C1 segment of cervical spinal cord (tissue), 14 donors: ENCODE data around the gene RPL35A.
A peak's percentile ranks its signal among the peaks of the same experiment; 100 is the strongest.
"Not testable (repeated sequence)": the region's sequence is repeated elsewhere in the genome, so short reads cannot be mapped to it uniquely, and the experiment has no call there.

ENCODE experiments used
- DNase-seq, 14 donors: peaks; one replicate each; lab custom pipeline; 2025; lab: John Stamatoyannopoulos, UW

The RPL35A gene

DNA sequence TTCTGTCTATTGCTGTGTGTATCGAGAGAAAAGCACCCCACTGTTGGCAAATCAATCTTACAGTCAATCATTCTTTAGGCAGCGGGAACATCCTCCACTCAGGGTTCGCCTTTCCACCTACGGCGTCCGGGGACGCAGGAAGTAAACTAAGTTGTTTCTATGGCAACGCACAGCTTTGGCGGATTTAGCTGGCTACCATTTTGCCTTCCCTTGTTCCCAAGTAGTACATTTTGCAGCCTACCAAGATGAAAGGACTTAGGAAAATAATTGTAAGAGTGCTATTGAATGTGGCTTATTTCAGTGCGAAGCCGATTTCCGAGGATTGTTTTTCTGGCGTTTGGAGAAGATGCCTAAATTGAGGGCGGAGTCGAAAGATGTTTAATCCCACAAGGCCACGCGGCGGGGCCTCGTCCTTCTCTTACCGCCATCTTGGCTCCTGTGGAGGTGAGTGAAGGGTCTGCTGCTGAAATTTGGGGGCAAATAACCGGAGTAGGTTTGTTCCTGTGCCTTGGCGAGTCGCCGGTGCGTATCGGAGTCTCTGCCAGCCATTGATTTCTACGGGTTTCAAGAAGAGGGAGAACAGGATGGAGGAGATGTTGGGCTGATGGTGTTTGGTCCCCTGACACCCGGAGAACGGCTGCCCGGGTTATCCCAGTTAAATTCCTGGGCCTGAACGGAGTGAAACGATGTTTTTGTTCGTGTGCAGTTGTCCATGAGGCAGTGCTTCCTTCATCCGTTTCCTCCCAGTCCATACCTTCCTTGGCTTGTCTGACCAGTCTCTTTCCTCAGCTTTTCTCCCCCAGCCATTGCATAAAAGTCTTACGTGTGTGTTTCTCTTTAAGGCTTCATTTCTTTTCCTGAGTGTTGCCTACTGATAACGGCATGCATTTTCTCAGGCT, at the start of gene RPL35A:
Gene RPL35A, plus strand, starts transcription at position 413 of the 899 bp plus-strand sequence. CDS start 778 bp downstream, outside the sequence.
- DNase-seq: peak in 13 of 14 donors; percentile 38 to 94 (median 85)

- DNase-seq: no peak
These were observed 48.4 kb upstream of the RPL35A start for GRCh38 chr3:197901626-197902025.

DNA sequence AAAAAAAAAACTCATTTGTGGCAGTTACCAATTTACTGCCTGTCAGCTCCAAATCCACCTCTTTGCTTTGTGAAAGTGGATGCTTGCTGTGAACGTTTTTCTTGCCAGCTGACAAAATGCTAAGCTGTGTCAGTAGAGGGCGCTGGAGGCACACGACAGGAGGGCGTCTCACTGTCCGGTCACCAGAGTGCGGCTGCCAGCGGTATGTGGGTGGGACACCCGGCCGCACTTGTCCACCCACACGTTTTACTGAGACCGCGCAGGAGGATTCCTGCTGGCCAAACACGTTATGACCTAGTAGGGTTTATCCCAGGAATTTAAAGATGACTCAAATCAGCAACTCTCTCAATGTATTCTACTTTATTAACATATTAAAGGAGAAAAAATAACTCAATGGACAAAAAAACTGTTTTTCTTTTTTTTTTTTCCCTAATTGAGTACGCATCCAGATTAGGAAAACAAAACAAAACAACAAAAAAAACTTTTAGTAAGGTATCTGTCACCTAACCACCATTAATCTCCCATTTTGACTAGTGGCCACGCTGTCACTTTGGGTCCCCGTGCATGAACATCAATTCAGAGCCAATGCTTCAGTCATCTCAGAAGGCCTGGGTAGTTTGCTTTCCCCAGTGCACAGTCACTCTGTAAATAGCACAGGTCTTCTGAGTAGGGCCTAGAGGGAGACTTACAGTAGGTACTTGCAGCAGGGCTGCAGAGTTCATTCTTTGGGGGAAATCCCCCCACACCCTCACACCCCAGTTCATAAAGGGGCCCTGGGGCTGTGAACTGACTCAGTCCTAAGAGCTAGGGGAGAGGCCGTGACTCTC, 43.8 kb upstream of the RPL35A start:
- peak; percentile 4 to 70 (median 58) for DNase-seq

DNA sequence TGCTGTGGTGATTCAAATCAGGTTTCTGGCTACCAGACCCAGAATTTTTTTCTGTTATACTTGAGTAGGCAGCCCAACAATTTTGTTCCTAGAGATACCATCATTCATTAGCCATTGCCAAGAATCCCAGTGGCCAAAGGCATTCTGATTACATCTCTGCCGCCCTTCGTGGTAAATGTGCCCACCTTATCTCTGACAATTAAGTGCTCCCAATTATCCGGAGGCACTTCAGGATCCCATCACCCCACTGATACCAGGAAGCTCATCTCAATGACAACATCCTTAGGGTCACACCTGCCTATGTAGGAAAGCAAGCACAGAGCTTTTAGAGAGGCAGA, 43.2 kb upstream of the RPL35A start:
- DNase-seq: no peak

GRCh38 chr3:197907196-197907595, 42.8 kb upstream of the RPL35A start:
- DNase-seq: no peak

GRCh38 chr3:197908550-197908949, 41.4 kb upstream of the RPL35A start:
- not testable (repeated sequence) for DNase-seq

DNA sequence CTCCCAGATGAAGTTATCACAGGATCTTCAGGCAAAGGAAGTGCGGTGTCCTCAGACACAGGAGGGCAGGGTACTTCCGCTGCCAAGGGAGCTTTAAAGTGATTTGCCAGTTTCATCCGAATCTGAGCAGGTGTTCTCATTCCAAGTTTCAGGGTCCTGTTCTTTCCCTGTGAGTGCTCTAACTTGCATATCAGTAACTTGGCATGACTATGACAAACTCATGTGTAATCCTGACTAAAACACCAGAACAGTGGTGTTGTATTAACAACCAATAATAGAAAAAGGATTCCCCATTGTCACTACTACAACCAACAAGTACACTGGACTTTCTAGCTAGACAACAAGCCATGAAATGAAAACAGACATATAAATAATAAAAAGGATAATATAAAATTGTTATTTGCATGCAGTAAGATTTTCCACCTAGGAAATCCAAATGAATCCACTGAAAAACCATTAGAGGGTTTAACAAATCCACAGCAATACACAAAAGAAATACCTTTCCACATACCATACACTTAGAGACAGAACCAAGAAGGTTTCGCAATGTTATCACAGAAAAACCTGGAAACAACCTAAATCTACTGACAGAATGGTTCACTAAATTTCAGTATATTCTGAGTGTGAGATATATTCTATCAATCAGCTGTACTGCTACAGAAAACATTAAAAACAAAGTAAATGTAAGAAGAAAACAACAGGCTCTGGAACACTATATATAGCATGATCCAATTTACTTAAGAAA, 40.9 kb upstream of the RPL35A start:
- no peak for DNase-seq

DNA sequence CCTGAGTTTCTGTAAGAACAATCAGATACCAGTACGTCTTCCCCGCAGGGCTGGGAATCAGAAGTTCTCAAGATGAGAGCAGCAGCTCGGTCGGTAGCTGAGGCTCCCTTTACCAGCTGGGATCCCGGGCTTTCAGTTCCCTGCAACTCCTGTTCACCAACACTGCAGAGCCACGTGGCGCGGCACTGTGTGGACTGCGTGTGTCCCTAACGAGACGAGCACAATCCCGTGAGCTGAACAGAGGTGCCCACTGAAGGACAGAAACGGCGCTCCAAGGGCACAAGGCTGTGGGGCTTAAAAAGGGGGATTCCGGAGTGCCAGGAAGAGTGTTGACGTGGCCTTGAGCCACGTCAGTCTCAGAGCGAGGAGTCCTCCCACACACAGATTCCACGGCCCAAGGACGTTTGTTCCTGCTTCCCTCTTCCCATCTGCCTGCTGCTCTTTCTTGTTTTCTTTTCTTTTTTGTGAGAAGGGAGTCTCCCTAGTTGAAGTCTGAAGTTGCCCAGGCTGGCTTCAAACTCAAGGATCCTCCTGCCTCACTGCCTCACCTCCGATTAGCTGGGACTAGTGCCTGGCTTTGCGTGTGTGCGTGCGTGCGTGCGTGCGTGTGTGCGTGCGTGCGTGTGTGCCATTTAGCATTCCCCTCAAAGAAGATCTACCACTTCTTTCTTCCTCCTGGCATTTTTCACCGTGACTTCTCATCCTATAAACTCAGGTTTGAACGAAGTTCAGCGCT, 37.1 kb upstream of the RPL35A start:
- no peak for DNase-seq

DNA sequence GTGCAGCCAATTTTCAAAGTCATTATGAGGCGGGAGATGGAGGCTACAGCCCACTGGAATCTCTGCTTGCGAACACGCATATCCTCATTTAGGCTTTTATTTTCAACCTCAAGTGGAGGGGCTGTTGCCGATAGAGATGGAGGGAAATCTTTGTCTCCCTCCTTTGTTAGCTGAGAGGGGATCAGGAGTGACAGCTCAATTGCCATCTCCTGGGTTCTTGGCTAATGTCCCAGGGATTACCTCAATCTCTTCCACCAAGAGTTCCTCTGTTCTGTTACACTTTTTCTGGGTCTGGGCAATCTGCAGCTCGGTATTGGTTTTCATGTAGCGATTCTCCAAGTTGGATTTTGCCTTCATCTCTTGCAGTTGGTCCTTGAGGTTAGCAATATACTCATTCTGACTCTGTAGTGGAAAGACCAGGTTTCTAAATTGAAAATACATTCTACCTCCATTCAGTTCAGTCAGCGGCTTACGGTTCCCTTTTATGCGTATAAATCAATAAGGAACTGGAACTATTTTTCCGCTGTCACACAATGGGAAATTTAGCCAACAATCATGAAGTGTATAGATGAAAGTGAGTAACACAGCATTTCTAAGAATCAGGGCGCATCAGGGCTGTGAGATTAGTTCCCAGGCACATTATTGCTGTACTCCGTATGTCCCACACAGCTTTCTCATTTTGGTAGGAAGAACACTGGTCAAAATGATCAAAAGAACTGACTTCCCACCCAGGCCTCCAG, 36.2 kb upstream of the RPL35A start:
- DNase-seq: no peak

DNA sequence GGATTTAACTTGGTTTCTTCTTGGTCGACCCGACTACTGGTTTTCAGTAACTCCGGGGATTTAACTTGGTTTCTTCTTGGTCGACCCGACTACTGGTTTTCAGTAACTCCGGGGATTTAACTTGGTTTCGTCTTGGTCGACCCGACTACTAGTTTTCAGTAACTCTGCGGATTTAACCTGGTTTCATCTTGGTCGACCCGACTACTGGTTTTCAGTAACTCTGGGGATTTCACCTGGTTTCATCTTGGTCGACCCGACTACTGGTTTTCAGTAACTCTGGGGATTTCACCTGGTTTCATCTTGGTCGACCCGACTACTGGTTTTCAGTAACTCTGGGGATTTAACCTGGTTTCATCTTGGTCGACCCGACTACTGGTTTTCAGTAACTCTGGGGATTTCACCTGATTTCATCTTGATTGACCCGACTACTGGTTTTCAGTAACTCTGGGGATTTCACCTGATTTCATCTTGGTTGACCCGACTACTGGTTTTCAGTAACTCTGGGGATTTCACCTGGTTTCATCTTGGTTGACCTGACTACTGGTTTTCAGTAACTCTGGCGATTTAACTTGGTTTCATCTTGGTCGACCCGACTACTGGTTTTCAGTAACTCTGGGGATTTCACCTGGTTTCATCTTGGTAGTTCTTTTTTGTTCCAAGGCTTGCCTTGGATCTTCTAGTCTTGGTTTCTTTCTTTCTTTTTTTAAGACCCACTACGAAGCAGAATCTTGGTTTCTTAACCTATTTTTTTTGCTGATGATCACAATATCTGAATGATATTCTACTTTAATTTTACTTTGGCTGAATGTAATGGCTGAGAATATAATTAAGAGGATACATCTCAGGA, 28.3 kb upstream of the RPL35A start:
- not testable (repeated sequence) for DNase-seq

DNA sequence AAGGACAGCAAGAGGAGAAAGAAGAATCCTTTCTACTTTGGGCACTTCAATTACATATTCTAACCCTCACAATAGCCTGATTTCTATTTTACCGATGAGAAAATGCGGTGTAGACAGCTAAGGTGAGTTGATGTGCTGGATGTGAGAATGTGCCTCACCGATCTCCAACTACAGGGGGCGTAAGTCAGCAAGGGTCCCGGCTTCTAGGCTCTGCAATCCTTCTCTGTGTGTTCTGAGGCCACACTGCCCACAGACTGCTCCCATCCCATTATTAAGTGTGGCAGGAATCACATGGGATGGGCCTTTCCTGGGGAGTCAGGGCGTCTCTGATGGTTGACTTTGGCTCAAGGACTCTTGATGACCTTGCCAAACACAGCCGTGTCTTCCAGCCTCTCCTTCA, 23.6 kb upstream of the RPL35A start:
- no peak for DNase-seq

GRCh38 chr3:197927578-197927977, 22.4 kb upstream of the RPL35A start:
- not testable (repeated sequence) for DNase-seq

GRCh38 chr3:197936819-197937384, 13.1 kb upstream of the RPL35A start:
- no peak for DNase-seq

DNA sequence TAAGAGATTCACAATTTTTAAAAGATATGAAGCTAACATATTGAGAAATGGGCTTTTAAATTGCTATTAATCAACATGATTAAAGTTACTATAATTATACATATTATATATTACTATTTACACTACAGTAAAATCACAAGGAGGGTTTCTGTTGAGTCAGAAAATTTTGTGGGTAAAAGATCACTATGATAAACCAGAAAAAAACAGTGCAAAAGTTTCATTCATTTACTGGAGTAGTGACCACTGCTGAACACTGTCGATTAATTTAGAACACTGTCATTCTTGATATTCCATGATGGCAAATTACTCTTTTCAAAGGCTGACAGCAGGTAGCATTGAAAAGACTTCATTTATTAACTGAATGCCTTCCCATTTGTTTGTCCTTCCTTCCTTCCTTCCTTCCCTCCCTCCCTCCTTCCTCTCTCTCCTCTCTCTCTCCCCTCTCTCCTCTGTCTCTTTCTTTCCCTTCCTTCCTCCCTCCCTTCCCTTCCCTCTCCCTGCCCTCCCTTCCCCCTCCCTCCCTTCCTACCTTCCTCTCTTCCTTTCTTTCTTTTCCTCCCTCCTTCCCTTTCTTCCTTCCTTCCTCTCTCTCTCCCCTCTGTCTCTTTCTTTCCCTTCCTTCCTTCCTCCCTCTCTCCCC, 9.1 kb upstream of the RPL35A start:
- DNase-seq: no peak

- peak in 1 of 14 donors; percentile 5 for DNase-seq
These were observed 6.9 kb upstream of the RPL35A start for GRCh38 chr3:197942956-197943556.

- no peak for DNase-seq
These were observed 706 bp upstream of the RPL35A start for GRCh38 chr3:197949191-197949777.

DNA sequence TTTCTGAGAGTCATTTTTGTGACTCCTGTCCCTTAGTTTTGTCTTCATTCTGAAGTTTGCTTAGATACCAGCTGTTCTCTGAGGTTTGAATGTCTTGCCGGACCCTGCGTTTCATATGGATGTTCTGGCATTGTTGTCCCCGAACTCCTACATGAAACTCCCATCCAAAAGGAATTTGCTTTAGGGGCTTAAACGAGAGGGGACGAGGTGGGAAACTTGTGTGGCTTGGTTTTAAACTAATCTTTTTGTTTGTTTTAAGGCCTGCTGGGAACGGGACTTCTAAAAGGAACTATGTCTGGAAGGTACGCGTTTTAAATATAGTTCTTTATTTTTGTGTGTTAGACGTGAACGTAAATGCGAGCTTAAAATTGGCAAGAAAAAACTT, 679 bp downstream of the RPL35A start:
- DNase-seq: no peak
